Neural cell (in vitro differentiated cells): Measurements from ENCODE around the gene PLD1. TPM values are rescaled to one million over a fixed set of nuclear protein-coding genes. Genes with fewer than 3 reads are reported as not detected.

Experiments used
- H2AFZ ChIP-seq: fragments of 200-600, 300-800 bp; sonication (generic), shearing (Covaris generic); 2 replicates; pipeline ENCODE4 v1.6.0; 2014; ENCODE audit warnings: low read depth, mild to moderate bottlenecking, antibody characterized with exemption, low read length, moderate library complexity
- H3F3A ChIP-seq: fragments of 200-600 bp; shearing (Covaris generic); 2 replicates; pipeline ENCODE4 v1.6.1; 2016; ENCODE audit warnings: mild to moderate bottlenecking, moderate library complexity, mixed read lengths, antibody characterized with exemption, low read length; ENCODE audit not compliant: insufficient read depth, poor library complexity, severe bottlenecking
- H3K27ac ChIP-seq: fragments of 200-600, 300-800 bp; sonication (generic), shearing (Covaris generic); 2 replicates; pipeline ENCODE4 v1.5.1; 2014; ENCODE audit warnings: mild to moderate bottlenecking, low read length, moderate library complexity
- H3K27me3 ChIP-seq: fragments of 300-800, 200-600 bp; sonication (generic), shearing (Covaris generic); 2 replicates; pipeline ENCODE4 v1.6.0; 2014; ENCODE audit warnings: mild to moderate bottlenecking, low read depth, low read length, moderate library complexity; ENCODE audit not compliant: insufficient read depth
- H3K36me3 ChIP-seq: fragments of 300-800, 200-600 bp; sonication (generic), shearing (Covaris generic); 2 replicates; pipeline ENCODE4 v1.5.1; 2014; ENCODE audit warnings: mild to moderate bottlenecking, antibody characterized with exemption, low read length, moderate library complexity; ENCODE audit not compliant: insufficient read depth
- H3K4me2 ChIP-seq: fragments of 300-800, 200-600 bp; sonication (generic), shearing (Covaris generic); 2 replicates; pipeline ENCODE4 v1.6.0; 2014; ENCODE audit warnings: mild to moderate bottlenecking, low read length
- H3K4me3 ChIP-seq: fragments of 300-800, 200-600 bp; sonication (generic), shearing (Covaris generic); 2 replicates; pipeline ENCODE4 v1.5.1; 2014; ENCODE audit warnings: mild to moderate bottlenecking, low read length, moderate library complexity
- H3K79me2 ChIP-seq: fragments of 200-600 bp; shearing (Covaris generic); replicated peaks from 2 replicates; pipeline ENCODE4 v1.6.0; 2014; ENCODE audit warnings: mild to moderate bottlenecking, low read length, moderate library complexity; ENCODE audit not compliant: insufficient read depth
- H3K9ac ChIP-seq: fragments of 300-800, 200-600 bp; sonication (generic), shearing (Covaris generic); 2 replicates; pipeline ENCODE4 v1.6.1; 2016; ENCODE audit warnings: mild to moderate bottlenecking, low read length, mixed read lengths
- H3K9me2 ChIP-seq: fragments of 200-600 bp; shearing (Covaris generic); 2 replicates; pipeline ENCODE4 v1.6.1; 2016; ENCODE audit warnings: mild to moderate bottlenecking, low read length, mixed read lengths; ENCODE audit not compliant: insufficient read depth
- H3K9me3 ChIP-seq: fragments of 200-600, 300-800 bp; sonication (generic), shearing (Covaris generic); 2 replicates; pipeline ENCODE4 v1.6.1; 2016; ENCODE audit warnings: mild to moderate bottlenecking, mixed run types, low read length, moderate library complexity, mixed read lengths
- H4K20me1 ChIP-seq: fragments of 200-600 bp; shearing (Covaris generic); 2 replicates; pipeline ENCODE4 v1.6.1; 2016; ENCODE audit warnings: mild to moderate bottlenecking, mixed run types; ENCODE audit not compliant: insufficient read depth
- EP300 ChIP-seq: fragments of 450-650 bp; conservative IDR thresholded peaks from 2 replicates; pipeline ENCODE4 v1.6.1; 2014; ENCODE audit warnings: antibody characterized with exemption, mild to moderate bottlenecking, moderate library complexity; ENCODE audit not compliant: poor library complexity, severe bottlenecking
- EZH2 ChIP-seq: fragments of 200-600, 300-800 bp; shearing (Covaris generic), sonication (generic); IDR thresholded peaks from 2 replicates; pipeline ENCODE4 v1.6.1; 2014; ENCODE audit warnings: antibody characterized with exemption, low read length, borderline replicate concordance, mild to moderate bottlenecking; ENCODE audit not compliant: insufficient read depth, poor library complexity, severe bottlenecking
- MXI1 ChIP-seq: fragments of 450-650 bp; conservative IDR thresholded peaks from 2 replicates; pipeline ENCODE4 v1.6.1; 2014; ENCODE audit warnings: antibody characterized with exemption, mild to moderate bottlenecking; ENCODE audit not compliant: poor library complexity, severe bottlenecking
- POLR2AphosphoS5 ChIP-seq: IDR thresholded peaks from 2 replicates; pipeline ENCODE4 v1.6.1; 2012
- RAD21 ChIP-seq: fragments of 450-650 bp; conservative IDR thresholded peaks from 2 replicates; pipeline ENCODE4 v1.6.1; 2014; ENCODE audit warnings: antibody characterized with exemption, mild to moderate bottlenecking, moderate library complexity
- SMC3 ChIP-seq: fragments of 450-650 bp; conservative IDR thresholded peaks from 2 replicates; pipeline ENCODE4 v1.6.1; 2014; ENCODE audit warnings: antibody characterized with exemption, mild to moderate bottlenecking, moderate library complexity; ENCODE audit not compliant: poor library complexity
- TAF1 ChIP-seq: IDR thresholded peaks from 2 replicates; pipeline ENCODE4 v1.6.1; 2012; ENCODE audit warnings: low read depth
- polyA plus RNA-seq: library from polyadenylated mRNA; depleted of rRNA; stranded (reverse); fragments of >200 nt; gene quantifications from 2 replicates; pipeline ENCODE4 v1.2.3, GENCODE V29; 2014
- TF ChIP-seq, protein P1 (sequence below): IDR thresholded peaks from 2 replicates; pipeline ENCODE4 v1.6.1; 2012; ENCODE audit warnings: borderline replicate concordance
- TF ChIP-seq, protein P2 (sequence below): fragments of 450-650 bp; IDR thresholded peaks from 2 replicates; pipeline ENCODE4 v1.5.1; 2014; ENCODE audit warnings: antibody characterized with exemption, mild to moderate bottlenecking, moderate library complexity; ENCODE audit not compliant: poor library complexity, severe bottlenecking

Gene PLD1
- polyA plus RNA-seq, 1 donor from 2014 or later, result 0.06 TPM

DNA sequence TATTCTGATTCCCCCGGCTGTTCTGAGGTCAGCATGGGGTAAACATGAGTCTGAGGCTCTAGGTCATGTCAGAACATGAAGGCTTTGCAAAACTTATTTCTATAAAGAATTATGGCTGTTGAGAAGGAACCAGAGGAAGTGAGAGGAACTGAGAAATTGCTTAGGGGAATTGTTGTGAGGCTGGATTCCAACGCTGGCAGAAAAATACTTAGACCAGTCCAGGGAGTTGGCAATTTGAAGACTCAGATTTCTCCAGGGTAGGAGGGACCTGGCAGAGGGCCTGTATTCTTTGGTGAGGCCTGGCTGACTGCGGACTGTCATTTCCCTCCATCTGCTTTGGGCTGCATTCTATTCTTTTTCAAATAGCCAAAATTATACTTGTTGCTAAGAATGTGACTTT lies 155.5 kb downstream of the PLD1 start:
- no peaks in the 10 kb centered on the region for H3K36me3 ChIP-seq
- H3K27me3 ChIP-seq, result no peaks in the 10 kb centered on the region
- H3K4me2 ChIP-seq, result no peak overlapping the region
- H3F3A ChIP-seq, result no peaks in the 10 kb centered on the region
- no peaks in the 10 kb centered on the region for H3K9me3 ChIP-seq
- H2AFZ ChIP-seq, result no peak overlapping the region
- TF ChIP-seq TAF1 (no peak), RAD21 (no peak), SMC3 (no peak), EP300 (no peak), POLR2AphosphoS5 (no peak), EZH2 (no peak), MXI1 (no peak)
- TF ChIP-seq, protein P1, sequence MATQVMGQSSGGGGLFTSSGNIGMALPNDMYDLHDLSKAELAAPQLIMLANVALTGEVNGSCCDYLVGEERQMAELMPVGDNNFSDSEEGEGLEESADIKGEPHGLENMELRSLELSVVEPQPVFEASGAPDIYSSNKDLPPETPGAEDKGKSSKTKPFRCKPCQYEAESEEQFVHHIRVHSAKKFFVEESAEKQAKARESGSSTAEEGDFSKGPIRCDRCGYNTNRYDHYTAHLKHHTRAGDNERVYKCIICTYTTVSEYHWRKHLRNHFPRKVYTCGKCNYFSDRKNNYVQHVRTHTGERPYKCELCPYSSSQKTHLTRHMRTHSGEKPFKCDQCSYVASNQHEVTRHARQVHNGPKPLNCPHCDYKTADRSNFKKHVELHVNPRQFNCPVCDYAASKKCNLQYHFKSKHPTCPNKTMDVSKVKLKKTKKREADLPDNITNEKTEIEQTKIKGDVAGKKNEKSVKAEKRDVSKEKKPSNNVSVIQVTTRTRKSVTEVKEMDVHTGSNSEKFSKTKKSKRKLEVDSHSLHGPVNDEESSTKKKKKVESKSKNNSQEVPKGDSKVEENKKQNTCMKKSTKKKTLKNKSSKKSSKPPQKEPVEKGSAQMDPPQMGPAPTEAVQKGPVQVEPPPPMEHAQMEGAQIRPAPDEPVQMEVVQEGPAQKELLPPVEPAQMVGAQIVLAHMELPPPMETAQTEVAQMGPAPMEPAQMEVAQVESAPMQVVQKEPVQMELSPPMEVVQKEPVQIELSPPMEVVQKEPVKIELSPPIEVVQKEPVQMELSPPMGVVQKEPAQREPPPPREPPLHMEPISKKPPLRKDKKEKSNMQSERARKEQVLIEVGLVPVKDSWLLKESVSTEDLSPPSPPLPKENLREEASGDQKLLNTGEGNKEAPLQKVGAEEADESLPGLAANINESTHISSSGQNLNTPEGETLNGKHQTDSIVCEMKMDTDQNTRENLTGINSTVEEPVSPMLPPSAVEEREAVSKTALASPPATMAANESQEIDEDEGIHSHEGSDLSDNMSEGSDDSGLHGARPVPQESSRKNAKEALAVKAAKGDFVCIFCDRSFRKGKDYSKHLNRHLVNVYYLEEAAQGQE, result no peak
- TF ChIP-seq, protein P2, sequence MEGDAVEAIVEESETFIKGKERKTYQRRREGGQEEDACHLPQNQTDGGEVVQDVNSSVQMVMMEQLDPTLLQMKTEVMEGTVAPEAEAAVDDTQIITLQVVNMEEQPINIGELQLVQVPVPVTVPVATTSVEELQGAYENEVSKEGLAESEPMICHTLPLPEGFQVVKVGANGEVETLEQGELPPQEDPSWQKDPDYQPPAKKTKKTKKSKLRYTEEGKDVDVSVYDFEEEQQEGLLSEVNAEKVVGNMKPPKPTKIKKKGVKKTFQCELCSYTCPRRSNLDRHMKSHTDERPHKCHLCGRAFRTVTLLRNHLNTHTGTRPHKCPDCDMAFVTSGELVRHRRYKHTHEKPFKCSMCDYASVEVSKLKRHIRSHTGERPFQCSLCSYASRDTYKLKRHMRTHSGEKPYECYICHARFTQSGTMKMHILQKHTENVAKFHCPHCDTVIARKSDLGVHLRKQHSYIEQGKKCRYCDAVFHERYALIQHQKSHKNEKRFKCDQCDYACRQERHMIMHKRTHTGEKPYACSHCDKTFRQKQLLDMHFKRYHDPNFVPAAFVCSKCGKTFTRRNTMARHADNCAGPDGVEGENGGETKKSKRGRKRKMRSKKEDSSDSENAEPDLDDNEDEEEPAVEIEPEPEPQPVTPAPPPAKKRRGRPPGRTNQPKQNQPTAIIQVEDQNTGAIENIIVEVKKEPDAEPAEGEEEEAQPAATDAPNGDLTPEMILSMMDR, result no peak
- no peak overlapping the region for H3K9ac ChIP-seq
- no peaks in the 10 kb centered on the region for H3K9me2 ChIP-seq
- no peak overlapping the region for H3K27ac ChIP-seq
- no peaks in the 10 kb centered on the region for H3K79me2 ChIP-seq
- H4K20me1 ChIP-seq, result no peaks in the 10 kb centered on the region
- no peak overlapping the region for H3K4me3 ChIP-seq

DNA sequence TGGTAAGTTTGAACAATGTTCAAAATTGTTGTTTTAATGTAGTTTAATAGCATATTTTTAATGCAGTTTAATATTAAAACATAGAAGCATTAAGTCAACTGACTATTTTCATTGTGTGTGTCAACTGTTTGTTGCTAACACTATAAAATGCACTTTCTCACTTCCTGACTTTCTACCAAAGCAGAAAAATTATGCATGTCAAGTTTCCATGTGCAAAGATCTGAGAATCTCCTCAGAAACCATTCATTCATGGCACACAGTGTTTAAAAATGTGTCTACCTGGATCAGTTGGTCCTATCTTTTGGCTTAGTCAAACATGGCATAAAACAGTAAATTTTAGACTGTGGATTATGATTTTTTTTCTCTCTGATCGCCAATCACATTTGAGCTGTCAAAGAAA lies 156.0 kb downstream of the PLD1 start:
- Histone ChIP-seq H3K9ac (no peak overlapping the region), H2AFZ (no peak overlapping the region), H3K27me3 (no peaks in the 10 kb centered on the region), H3K27ac (no peak overlapping the region), H3K9me2 (no peaks in the 10 kb centered on the region), H3K9me3 (no peaks in the 10 kb centered on the region), H3K79me2 (no peaks in the 10 kb centered on the region), H4K20me1 (no peaks in the 10 kb centered on the region), H3K4me2 (no peak overlapping the region), H3F3A (no peaks in the 10 kb centered on the region), H3K36me3 (no peaks in the 10 kb centered on the region), H3K4me3 (no peak overlapping the region)
- TF ChIP-seq POLR2AphosphoS5, result no peak
- no peak for TF ChIP-seq RAD21
- TF ChIP-seq TAF1, result no peak
- TF ChIP-seq MXI1, result no peak
- TF ChIP-seq, protein P1, result no peak
- TF ChIP-seq, protein P2, result no peak
- no peak for TF ChIP-seq EP300
- no peak for TF ChIP-seq EZH2
- no peak for TF ChIP-seq SMC3
